Subcutaneous abdominal adipose tissue (tissue), 5 donors: ENCODE data around the gene TUBB.

Source experiments
- H3K27ac ChIP-seq: one replicate; pipeline ENCODE4 v1.7.0; 2013; ENCODE audit warnings: low read depth, mild to moderate bottlenecking, inconsistent platforms, low read length, moderate library complexity
- H3K27me3 ChIP-seq, 5 donors: one replicate each; pipeline ENCODE4 v1.7.0; 2013; ENCODE audit warnings: low read length in 5 of 5, inconsistent platforms in 1 of 5; ENCODE audit not compliant: control insufficient read depth in 5 of 5, insufficient read depth in 4 of 5
- H3K36me3 ChIP-seq, 5 donors: one replicate each; pipeline ENCODE4 v1.7.0; 2013; ENCODE audit warnings: low read length in 5 of 5; ENCODE audit not compliant: control insufficient read depth in 5 of 5, insufficient read depth in 5 of 5
- H3K4me1 ChIP-seq, 5 donors: one replicate each; pipeline ENCODE4 v1.7.0; 2013; ENCODE audit warnings: low read length in 5 of 5, mild to moderate bottlenecking in 3 of 5, moderate library complexity in 1 of 5; ENCODE audit not compliant: control insufficient read depth in 5 of 5, insufficient read depth in 5 of 5
- H3K4me3 ChIP-seq, 5 donors: one replicate each; pipeline ENCODE4 v1.7.0; 2013; ENCODE audit warnings: low read length in 5 of 5, low read depth in 1 of 5
- H3K9ac ChIP-seq, 5 donors: one replicate each; pipeline ENCODE4 v1.7.0; 2013; ENCODE audit warnings: low read length in 5 of 5, mild to moderate bottlenecking in 4 of 5, moderate library complexity in 3 of 5
- H3K9me3 ChIP-seq, 5 donors: one replicate each; pipeline ENCODE4 v1.7.0; 2013; ENCODE audit warnings: low read length in 5 of 5; ENCODE audit not compliant: control insufficient read depth in 5 of 5
- donor health status: healthy.
- donor health status: healthy.
- donor health status: healthy.
- donor health status: healthy.
- donor health status: healthy.

TUBB gene

GRCh38 chr6:30724906-30725667, 4.9 kb downstream of the TUBB start:
- H3K27ac ChIP-seq: peak overlapping the region; percentile 41
- no peak overlapping the region for H3K4me3 ChIP-seq
- H3K9me3 ChIP-seq: no peaks in the 10 kb centered on the region
- H3K9ac ChIP-seq: no peak overlapping the region
- no peaks in the 10 kb centered on the region for H3K27me3 ChIP-seq
- peaks cover 10 to 67% (median 62%) of the 10 kb centered on the region in 5 donors for H3K36me3 ChIP-seq
- H3K4me1 ChIP-seq: peaks cover 5 to 31% (median 23%) of the 10 kb centered on the region in 5 donors

GRCh38 chr6:30725713-30726505, 5.8 kb downstream of the TUBB start:
- Histone ChIP-seq H3K9me3 (no peaks in the 10 kb centered on the region), H3K36me3 (peaks cover 10 to 75% (median 70%) of the 10 kb centered on the region in 5 donors), H3K9ac (no peak overlapping the region), H3K4me1 (peaks cover 5 to 38% (median 27%) of the 10 kb centered on the region in 5 donors), H3K27me3 (no peaks in the 10 kb centered on the region), H3K4me3 (no peak overlapping the region), H3K27ac (no peak overlapping the region)

- H3K36me3 ChIP-seq: peaks cover 10 to 80% (median 76%) of the 10 kb centered on the region in 5 donors
- H3K4me1 ChIP-seq: peaks cover 5 to 35% (median 24%) of the 10 kb centered on the region in 5 donors
- no peaks in the 10 kb centered on the region for H3K27me3 ChIP-seq
- no peak overlapping the region for H3K4me3 ChIP-seq
- no peak overlapping the region for H3K27ac ChIP-seq
- no peaks in the 10 kb centered on the region for H3K9me3 ChIP-seq
- no peak overlapping the region for H3K9ac ChIP-seq
These were observed 6.6 kb downstream of the TUBB start for GRCh38 chr6:30726506-30727413.

DNA sequence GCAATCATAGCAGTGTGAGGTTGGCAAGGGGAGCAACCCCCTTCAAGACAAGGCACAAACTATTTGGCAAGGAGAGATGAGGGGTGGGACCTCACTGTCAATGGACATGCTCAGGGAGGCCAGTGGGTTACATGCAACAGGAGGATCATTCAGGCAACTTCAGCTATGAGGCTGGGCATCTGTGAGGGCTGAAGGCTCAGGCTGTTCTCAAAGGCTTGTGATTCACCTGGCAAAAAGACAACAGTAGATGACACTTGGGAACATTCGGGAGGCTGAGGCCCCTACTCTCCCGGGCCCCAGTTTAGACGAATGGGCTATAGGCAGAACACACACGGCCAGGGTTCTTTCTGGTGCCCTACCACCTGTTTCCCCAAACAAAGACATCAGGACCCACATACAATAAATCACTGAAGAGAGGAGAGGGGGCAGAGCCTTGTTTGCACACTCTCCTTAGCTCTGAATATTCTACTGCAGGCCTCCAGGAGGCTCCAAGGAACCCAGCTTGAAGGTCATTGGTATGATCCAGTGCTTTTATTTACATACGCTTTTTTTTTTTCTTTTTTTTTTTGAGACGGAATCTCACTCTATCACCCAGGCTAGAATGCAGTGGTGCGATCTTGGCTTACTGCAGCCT, 7.9 kb downstream of the TUBB start:
- Histone ChIP-seq H3K36me3 (peaks cover 7 to 88% (median 80%) of the 10 kb centered on the region in 5 donors), H3K9ac (no peak overlapping the region), H3K4me3 (no peak overlapping the region), H3K27ac (no peak overlapping the region), H3K9me3 (no peaks in the 10 kb centered on the region), H3K27me3 (no peaks in the 10 kb centered on the region), H3K4me1 (peaks cover 3 to 22% (median 13%) of the 10 kb centered on the region in 5 donors)

GRCh38 chr6:30730601-30731435, 10.7 kb downstream of the TUBB start:
- Histone ChIP-seq H3K4me3 (no peak overlapping the region), H3K27ac (no peak overlapping the region), H3K9me3 (no peaks in the 10 kb centered on the region), H3K4me1 (peaks cover 0 to 15% (median 9%) of the 10 kb centered on the region in 5 donors), H3K9ac (no peak overlapping the region), H3K27me3 (no peaks in the 10 kb centered on the region), H3K36me3 (peaks cover 3 to 87% (median 73%) of the 10 kb centered on the region in 5 donors)

- Histone ChIP-seq H3K4me1 (peaks cover 0 to 17% (median 15%) of the 10 kb centered on the region in 5 donors), H3K9me3 (no peaks in the 10 kb centered on the region), H3K4me3 (no peak overlapping the region), H3K27me3 (no peaks in the 10 kb centered on the region), H3K27ac (no peak overlapping the region), H3K9ac (no peak overlapping the region), H3K36me3 (peaks cover 0 to 88% (median 71%) of the 10 kb centered on the region in 5 donors)
These were observed 12.2 kb downstream of the TUBB start for GRCh38 chr6:30732237-30732943.

GRCh38 chr6:30735668-30736314, 15.6 kb downstream of the TUBB start:
- Histone ChIP-seq H3K27me3 (no peaks in the 10 kb centered on the region), H3K4me1 (peaks cover 2 to 36% (median 10%) of the 10 kb centered on the region in 5 donors), H3K36me3 (peaks cover 15 to 90% (median 72%) of the 10 kb centered on the region in 5 donors), H3K4me3 (no peak overlapping the region), H3K9me3 (no peaks in the 10 kb centered on the region), H3K9ac (no peak overlapping the region), H3K27ac (no peak overlapping the region)

GRCh38 chr6:30738532-30738931, 18.4 kb downstream of the TUBB start:
- H3K27me3 ChIP-seq: no peaks in the 10 kb centered on the region
- no peak overlapping the region for H3K4me3 ChIP-seq
- no peak overlapping the region for H3K9ac ChIP-seq
- no peak overlapping the region for H3K27ac ChIP-seq
- peaks cover 15 to 72% (median 56%) of the 10 kb centered on the region in 5 donors for H3K36me3 ChIP-seq
- peaks cover 17 to 55% (median 29%) of the 10 kb centered on the region in 5 donors for H3K4me1 ChIP-seq
- H3K9me3 ChIP-seq: no peaks in the 10 kb centered on the region
